Measurements from ENCODE around the gene ANKRD13B.

Gene ANKRD13B

DNA sequence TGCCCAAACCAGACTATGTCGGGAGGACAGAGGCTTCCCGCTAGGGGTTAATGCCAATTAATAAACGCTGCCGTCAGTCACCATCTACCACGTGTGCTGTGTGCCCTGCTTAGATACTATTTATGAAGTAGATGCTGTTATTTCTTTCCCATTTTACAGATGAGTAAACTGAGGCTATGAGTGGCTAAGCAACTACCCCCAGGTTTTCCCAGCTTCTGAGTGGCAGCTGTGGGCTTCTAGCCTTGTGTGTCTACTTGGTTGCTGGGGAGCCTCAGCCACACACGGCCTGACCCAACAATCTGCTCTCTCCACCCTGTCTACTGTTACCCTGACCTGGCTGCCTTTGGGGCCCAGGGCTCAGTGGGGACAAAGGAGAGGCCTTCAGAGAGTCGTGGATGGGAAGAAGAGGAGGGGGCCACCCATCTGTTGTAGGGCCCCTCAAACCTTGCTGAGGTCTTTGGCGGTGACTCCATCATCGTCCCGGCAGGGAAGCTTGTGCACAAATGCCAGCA is 10.6 kb upstream of the ANKRD13B start (continued):
- TF ChIP-seq, protein P1, sequence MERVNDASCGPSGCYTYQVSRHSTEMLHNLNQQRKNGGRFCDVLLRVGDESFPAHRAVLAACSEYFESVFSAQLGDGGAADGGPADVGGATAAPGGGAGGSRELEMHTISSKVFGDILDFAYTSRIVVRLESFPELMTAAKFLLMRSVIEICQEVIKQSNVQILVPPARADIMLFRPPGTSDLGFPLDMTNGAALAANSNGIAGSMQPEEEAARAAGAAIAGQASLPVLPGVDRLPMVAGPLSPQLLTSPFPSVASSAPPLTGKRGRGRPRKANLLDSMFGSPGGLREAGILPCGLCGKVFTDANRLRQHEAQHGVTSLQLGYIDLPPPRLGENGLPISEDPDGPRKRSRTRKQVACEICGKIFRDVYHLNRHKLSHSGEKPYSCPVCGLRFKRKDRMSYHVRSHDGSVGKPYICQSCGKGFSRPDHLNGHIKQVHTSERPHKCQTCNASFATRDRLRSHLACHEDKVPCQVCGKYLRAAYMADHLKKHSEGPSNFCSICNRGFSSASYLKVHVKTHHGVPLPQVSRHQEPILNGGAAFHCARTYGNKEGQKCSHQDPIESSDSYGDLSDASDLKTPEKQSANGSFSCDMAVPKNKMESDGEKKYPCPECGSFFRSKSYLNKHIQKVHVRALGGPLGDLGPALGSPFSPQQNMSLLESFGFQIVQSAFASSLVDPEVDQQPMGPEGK (CRISPR knock-in tag; IDR thresholded peaks at IDR 0.05; ENCODE audit: borderline replicate concordance), result no peak

DNA sequence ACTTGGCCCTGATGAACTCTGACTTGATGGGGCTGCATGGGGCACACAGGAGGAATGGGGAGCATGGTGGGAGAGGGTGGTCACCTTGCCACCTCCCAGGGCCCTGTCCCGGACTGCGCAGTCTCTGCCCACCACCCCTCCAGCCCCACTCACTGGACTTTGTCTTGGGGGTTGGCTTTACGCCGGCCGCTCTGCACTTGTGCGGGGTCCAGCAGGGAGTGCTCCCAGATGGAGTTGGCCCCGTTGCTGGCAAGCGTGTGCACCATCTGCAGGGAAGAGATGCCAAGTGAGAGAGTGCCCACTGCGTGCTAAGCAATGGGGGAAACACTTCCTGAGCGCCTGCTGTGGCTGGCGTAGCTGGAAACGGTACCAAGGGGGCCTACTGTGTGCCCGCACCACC is 10.2 kb upstream of the ANKRD13B start:
- no peak for ATAC-seq
- TF ChIP-seq, protein P2, sequence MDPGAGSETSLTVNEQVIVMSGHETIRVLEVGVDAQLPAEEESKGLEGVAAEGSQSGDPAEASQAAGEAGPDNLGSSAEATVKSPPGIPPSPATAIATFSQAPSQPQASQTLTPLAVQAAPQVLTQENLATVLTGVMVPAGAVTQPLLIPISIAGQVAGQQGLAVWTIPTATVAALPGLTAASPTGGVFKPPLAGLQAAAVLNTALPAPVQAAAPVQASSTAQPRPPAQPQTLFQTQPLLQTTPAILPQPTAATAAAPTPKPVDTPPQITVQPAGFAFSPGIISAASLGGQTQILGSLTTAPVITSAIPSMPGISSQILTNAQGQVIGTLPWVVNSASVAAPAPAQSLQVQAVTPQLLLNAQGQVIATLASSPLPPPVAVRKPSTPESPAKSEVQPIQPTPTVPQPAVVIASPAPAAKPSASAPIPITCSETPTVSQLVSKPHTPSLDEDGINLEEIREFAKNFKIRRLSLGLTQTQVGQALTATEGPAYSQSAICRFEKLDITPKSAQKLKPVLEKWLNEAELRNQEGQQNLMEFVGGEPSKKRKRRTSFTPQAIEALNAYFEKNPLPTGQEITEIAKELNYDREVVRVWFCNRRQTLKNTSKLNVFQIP (CRISPR knock-in tag; IDR thresholded peaks at IDR 0.05; ENCODE audit: borderline replicate concordance, low read depth), result no peak
- TF ChIP-seq ZNF565 (CRISPR knock-in tag; conservative IDR thresholded peaks at IDR 0.05; ENCODE audit: low read depth) (no peak), TCF4 (CRISPR knock-in tag; IDR thresholded peaks at IDR 0.05; ENCODE audit: borderline replicate concordance) (no peak)

DNA sequence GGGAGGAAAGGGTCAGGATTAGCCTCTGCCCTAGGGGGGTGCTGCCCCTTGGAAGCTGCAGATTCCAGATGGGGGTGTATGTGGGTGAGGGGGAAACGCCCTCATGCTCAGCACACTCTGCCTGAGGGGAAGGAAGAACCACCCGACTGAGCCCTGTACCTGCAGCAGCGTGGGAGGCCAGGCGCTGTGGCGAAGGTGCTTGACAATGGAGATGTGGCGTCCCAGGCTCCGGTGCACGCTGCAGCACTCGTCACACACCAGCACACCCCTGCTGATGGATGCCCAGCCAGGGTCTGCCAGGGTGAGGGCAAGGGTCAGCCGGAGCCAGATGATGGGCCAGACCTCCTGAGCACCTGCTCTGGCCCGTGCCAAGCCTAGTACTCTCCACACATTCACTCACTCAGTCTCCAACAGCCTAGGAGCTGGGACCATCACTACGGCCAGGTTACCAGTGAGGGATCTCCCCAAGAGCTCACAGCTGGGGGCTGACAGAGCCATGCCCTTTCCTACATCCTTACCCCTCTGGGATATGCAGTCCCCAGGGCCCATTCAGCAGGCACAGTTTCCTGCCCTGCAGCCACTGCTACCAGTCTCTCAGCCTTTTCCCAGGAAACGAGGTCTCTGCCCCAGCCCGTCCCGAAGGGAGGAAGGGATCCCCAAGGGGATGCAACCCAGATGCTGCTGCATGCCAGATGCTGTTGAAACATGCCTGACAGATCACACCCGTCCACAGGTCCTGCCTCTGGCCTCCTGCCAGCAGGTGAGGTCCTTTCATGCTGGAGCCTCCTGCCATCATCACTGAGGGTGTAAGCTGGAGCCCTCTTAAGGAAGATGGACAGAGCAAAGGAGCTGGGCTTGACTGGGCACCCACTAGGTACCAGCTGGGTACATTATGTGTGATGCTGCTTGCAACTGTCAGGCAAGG is 9.3 kb upstream of the ANKRD13B start:
- TF ChIP-seq SNAI2 (CRISPR knock-in tag; IDR thresholded peaks at IDR 0.05), result no peak
- TF ChIP-seq, protein P3, sequence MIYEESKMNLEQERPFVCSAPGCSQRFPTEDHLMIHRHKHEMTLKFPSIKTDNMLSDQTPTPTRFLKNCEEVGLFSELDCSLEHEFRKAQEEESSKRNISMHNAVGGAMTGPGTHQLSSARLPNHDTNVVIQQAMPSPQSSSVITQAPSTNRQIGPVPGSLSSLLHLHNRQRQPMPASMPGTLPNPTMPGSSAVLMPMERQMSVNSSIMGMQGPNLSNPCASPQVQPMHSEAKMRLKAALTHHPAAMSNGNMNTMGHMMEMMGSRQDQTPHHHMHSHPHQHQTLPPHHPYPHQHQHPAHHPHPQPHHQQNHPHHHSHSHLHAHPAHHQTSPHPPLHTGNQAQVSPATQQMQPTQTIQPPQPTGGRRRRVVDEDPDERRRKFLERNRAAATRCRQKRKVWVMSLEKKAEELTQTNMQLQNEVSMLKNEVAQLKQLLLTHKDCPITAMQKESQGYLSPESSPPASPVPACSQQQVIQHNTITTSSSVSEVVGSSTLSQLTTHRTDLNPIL (CRISPR knock-in tag; IDR thresholded peaks at IDR 0.05; ENCODE audit: low read depth), result no peak
- TF ChIP-seq CSDC2 (CRISPR knock-in tag; IDR thresholded peaks at IDR 0.05), result no peak
- no peak for TF ChIP-seq ZNF70 (CRISPR knock-in tag; IDR thresholded peaks at IDR 0.05)
- no peak for TF ChIP-seq TCF4 (CRISPR knock-in tag; IDR thresholded peaks at IDR 0.05; ENCODE audit: borderline replicate concordance)
- TF ChIP-seq, protein P4, sequence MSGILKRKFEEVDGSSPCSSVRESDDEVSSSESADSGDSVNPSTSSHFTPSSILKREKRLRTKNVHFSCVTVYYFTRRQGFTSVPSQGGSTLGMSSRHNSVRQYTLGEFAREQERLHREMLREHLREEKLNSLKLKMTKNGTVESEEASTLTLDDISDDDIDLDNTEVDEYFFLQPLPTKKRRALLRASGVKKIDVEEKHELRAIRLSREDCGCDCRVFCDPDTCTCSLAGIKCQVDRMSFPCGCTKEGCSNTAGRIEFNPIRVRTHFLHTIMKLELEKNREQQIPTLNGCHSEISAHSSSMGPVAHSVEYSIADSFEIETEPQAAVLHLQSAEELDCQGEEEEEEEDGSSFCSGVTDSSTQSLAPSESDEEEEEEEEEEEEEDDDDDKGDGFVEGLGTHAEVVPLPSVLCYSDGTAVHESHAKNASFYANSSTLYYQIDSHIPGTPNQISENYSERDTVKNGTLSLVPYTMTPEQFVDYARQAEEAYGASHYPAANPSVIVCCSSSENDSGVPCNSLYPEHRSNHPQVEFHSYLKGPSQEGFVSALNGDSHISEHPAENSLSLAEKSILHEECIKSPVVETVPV (CRISPR knock-in tag; IDR thresholded peaks at IDR 0.05), result no peak
- TF ChIP-seq, protein P5, sequence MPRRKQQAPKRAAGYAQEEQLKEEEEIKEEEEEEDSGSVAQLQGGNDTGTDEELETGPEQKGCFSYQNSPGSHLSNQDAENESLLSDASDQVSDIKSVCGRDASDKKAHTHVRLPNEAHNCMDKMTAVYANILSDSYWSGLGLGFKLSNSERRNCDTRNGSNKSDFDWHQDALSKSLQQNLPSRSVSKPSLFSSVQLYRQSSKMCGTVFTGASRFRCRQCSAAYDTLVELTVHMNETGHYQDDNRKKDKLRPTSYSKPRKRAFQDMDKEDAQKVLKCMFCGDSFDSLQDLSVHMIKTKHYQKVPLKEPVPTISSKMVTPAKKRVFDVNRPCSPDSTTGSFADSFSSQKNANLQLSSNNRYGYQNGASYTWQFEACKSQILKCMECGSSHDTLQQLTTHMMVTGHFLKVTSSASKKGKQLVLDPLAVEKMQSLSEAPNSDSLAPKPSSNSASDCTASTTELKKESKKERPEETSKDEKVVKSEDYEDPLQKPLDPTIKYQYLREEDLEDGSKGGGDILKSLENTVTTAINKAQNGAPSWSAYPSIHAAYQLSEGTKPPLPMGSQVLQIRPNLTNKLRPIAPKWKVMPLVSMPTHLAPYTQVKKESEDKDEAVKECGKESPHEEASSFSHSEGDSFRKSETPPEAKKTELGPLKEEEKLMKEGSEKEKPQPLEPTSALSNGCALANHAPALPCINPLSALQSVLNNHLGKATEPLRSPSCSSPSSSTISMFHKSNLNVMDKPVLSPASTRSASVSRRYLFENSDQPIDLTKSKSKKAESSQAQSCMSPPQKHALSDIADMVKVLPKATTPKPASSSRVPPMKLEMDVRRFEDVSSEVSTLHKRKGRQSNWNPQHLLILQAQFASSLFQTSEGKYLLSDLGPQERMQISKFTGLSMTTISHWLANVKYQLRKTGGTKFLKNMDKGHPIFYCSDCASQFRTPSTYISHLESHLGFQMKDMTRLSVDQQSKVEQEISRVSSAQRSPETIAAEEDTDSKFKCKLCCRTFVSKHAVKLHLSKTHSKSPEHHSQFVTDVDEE (CRISPR knock-in tag; IDR thresholded peaks at IDR 0.05), result no peak
- no peak for TF ChIP-seq GLIS3 (CRISPR knock-in tag; IDR thresholded peaks at IDR 0.05)
- no peak for TF ChIP-seq PPARA (CRISPR knock-in tag; IDR thresholded peaks at IDR 0.05; ENCODE audit: borderline replicate concordance)
- no peak for TF ChIP-seq ARNTL (CRISPR knock-in tag; IDR thresholded peaks at IDR 0.05; ENCODE audit: borderline replicate concordance, low read depth)
- ATAC-seq, result no peak

DNA sequence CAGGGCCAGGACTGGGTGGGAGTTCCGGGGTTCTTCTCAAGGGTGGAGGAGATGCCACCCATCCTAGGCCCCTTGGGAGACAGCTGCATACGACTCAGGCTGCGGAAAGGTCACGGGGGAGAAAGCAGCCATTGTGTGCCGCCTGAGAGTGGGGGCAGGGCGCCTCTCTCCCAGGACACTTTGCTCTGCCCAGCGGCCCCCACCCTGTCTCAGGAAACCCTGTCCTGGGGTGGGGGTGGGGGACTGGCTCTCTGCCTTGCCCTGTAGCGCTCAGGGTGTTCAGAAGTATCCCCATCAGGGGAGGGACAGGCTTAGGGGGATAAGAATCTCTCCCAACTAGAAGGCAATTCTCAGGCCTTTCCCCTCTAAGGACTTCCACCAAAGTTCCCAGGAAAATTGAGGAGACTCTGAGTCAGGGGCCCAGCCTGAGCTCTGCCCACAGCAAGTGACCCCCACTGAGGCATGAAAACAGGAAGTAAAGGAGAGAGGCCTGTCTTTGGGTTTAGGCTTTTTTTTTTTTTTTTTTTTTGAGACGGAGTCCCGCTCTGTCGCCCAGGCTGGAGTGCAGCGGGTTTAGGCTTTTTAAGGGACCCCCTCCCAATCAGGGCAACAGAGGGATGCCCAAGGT is 8.4 kb upstream of the ANKRD13B start:
- no peak for TF ChIP-seq OSR1 (CRISPR knock-in tag; IDR thresholded peaks at IDR 0.05)
- TF ChIP-seq, protein P4 (CRISPR knock-in tag; IDR thresholded peaks at IDR 0.05), result no peak
- no peak for TF ChIP-seq ESRRG (CRISPR knock-in tag; IDR thresholded peaks at IDR 0.05)
- no peak for TF ChIP-seq CSDC2 (CRISPR knock-in tag; IDR thresholded peaks at IDR 0.05)
- no peak for TF ChIP-seq ZC3H10 (CRISPR knock-in tag; IDR thresholded peaks at IDR 0.05)
- TF ChIP-seq, protein P5 (CRISPR knock-in tag; IDR thresholded peaks at IDR 0.05), result no peak
- no peak for TF ChIP-seq ZNF565 (CRISPR knock-in tag; conservative IDR thresholded peaks at IDR 0.05; ENCODE audit: low read depth)
- TF ChIP-seq ARNTL (CRISPR knock-in tag; IDR thresholded peaks at IDR 0.05; ENCODE audit: borderline replicate concordance, low read depth), result no peak
- TF ChIP-seq, protein P3 (CRISPR knock-in tag; IDR thresholded peaks at IDR 0.05; ENCODE audit: low read depth), result no peak
- no peak for TF ChIP-seq ZFP3 (CRISPR knock-in tag; IDR thresholded peaks at IDR 0.05)
- no peak for ATAC-seq

Data from SK-N-SH treated with all-trans-retinoic acid at 6 μM for 48 hours (cell line).